Measurements from ENCODE around the gene ANO3.

ANO3 gene

DNA sequence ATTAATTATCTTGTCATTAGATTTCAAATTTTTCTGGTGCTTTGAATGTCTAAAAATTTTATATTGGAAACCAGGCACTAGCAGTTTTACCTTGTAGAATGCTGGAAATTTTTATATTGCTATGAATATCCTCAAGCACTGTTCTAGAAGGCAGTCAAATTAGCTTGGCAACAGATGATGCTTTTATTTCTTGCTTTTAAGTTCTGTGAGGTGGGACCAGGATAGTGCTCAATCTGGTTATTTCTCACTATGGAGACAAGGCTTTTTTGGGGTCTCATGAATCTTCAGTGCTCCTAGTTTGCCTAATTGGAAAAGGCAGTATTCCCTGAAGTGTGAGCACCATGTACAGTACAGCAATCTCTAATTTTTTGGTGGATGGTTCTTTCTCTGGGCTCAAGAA, 27.1 kb downstream of the ANO3 start:
- no peaks in the 10 kb centered on the region for H3K4me1 ChIP-seq (ENCODE audit: insufficient read depth, low read length, poor library complexity, severe bottlenecking)
- no peaks in the 10 kb centered on the region for H3K36me3 ChIP-seq (ENCODE audit: insufficient read depth, low read length)
- no peak overlapping the region for H2AFZ ChIP-seq (ENCODE audit: low read length)
- H3K79me2 ChIP-seq (ENCODE audit: insufficient read depth, low read length) = no peaks in the 10 kb centered on the region
- no peaks in the 10 kb centered on the region for H3K9me3 ChIP-seq (ENCODE audit: insufficient read depth, low read depth, low read length)
- H3F3A ChIP-seq (ENCODE audit: low read depth) = no peaks in the 10 kb centered on the region
- no peak overlapping the region for H3K9ac ChIP-seq (ENCODE audit: low read depth, low read length, poor library complexity, severe bottlenecking)
- no peak overlapping the region for H3K4me3 ChIP-seq (ENCODE audit: low read length, poor library complexity, severe bottlenecking)
- no peaks in the 10 kb centered on the region for H4K20me1 ChIP-seq (ENCODE audit: insufficient read depth, low read length, poor library complexity, severe bottlenecking)
- no peak for TF ChIP-seq CTCF (conservative IDR thresholded peaks at IDR 0.05; ENCODE audit: low read length)
- TF ChIP-seq EZH2phosphoT487 (IDR thresholded peaks at IDR 0.05; ENCODE audit: borderline replicate concordance) = no peak
- no peaks in the 10 kb centered on the region for H3K9me2 ChIP-seq (replicated peaks; ENCODE audit: low read depth, low read length)
- H3K4me2 ChIP-seq (ENCODE audit: low read depth, low read length, poor library complexity, severe bottlenecking) = no peak overlapping the region
- H3K27me3 ChIP-seq (ENCODE audit: insufficient read depth, low read length, poor library complexity, severe bottlenecking) = no peaks in the 10 kb centered on the region

DNA sequence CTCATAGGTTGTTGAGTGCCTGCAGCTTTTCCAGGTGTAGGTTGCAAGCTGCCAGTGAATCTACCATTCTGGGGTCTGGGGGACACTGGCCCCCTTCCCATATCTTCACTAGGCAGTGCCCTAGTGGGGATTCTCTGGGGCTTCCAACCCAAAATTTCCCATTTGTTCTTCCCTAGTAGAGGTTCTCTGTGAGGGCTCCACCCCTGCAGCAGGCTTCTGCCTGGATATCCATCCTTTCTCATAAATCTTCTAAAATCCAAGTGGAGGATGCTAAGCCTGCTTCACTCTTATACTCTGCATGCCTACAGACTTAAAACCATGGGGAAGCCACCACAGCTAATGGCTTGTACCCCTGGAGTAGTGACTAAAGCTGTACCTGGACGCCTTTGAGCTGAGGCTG, 33.4 kb downstream of the ANO3 start:
- H3K36me3 ChIP-seq (ENCODE audit: insufficient read depth, low read length) = no peaks in the 10 kb centered on the region
- H4K20me1 ChIP-seq (ENCODE audit: insufficient read depth, low read length, poor library complexity, severe bottlenecking) = no peaks in the 10 kb centered on the region
- H2AFZ ChIP-seq (ENCODE audit: low read length) = no peak overlapping the region
- no peaks in the 10 kb centered on the region for H3K4me1 ChIP-seq (ENCODE audit: insufficient read depth, low read length, poor library complexity, severe bottlenecking)
- H3K79me2 ChIP-seq (ENCODE audit: insufficient read depth, low read length) = no peaks in the 10 kb centered on the region
- TF ChIP-seq EZH2phosphoT487 (IDR thresholded peaks at IDR 0.05; ENCODE audit: borderline replicate concordance) (no peak), CTCF (conservative IDR thresholded peaks at IDR 0.05; ENCODE audit: low read length) (no peak)
- H3K9me3 ChIP-seq (ENCODE audit: insufficient read depth, low read depth, low read length) = 0 out of 2 replicates have a peak, but pooled peaks cover 5% of the 10 kb centered on the region
- no peak overlapping the region for H3K9ac ChIP-seq (ENCODE audit: low read depth, low read length, poor library complexity, severe bottlenecking)
- no peaks in the 10 kb centered on the region for H3K9me2 ChIP-seq (replicated peaks; ENCODE audit: low read depth, low read length)
- H3F3A ChIP-seq (ENCODE audit: low read depth) = no peaks in the 10 kb centered on the region
- H3K4me3 ChIP-seq (ENCODE audit: low read length, poor library complexity, severe bottlenecking) = no peak overlapping the region
- no peaks in the 10 kb centered on the region for H3K27me3 ChIP-seq (ENCODE audit: insufficient read depth, low read length, poor library complexity, severe bottlenecking)
- no peak overlapping the region for H3K4me2 ChIP-seq (ENCODE audit: low read depth, low read length, poor library complexity, severe bottlenecking)

GRCh38 chr11:26377619-26378018, 45.7 kb downstream of the ANO3 start:
- H3F3A ChIP-seq (ENCODE audit: low read depth) = no peaks in the 10 kb centered on the region
- H3K9me3 ChIP-seq (ENCODE audit: insufficient read depth, low read depth, low read length) = no peaks in the 10 kb centered on the region
- no peak overlapping the region for H2AFZ ChIP-seq (ENCODE audit: low read length)
- H3K36me3 ChIP-seq (ENCODE audit: insufficient read depth, low read length) = no peaks in the 10 kb centered on the region
- no peaks in the 10 kb centered on the region for H3K27me3 ChIP-seq (ENCODE audit: insufficient read depth, low read length, poor library complexity, severe bottlenecking)
- H3K4me2 ChIP-seq (ENCODE audit: low read depth, low read length, poor library complexity, severe bottlenecking) = no peak overlapping the region
- TF ChIP-seq EZH2phosphoT487 (IDR thresholded peaks at IDR 0.05; ENCODE audit: borderline replicate concordance) (no peak), CTCF (conservative IDR thresholded peaks at IDR 0.05; ENCODE audit: low read length) (no peak)
- no peaks in the 10 kb centered on the region for H3K4me1 ChIP-seq (ENCODE audit: insufficient read depth, low read length, poor library complexity, severe bottlenecking)
- H3K9me2 ChIP-seq (replicated peaks; ENCODE audit: low read depth, low read length) = no peaks in the 10 kb centered on the region
- H3K79me2 ChIP-seq (ENCODE audit: insufficient read depth, low read length) = no peaks in the 10 kb centered on the region
- no peak overlapping the region for H3K9ac ChIP-seq (ENCODE audit: low read depth, low read length, poor library complexity, severe bottlenecking)
- H3K4me3 ChIP-seq (ENCODE audit: low read length, poor library complexity, severe bottlenecking) = no peak overlapping the region
- no peaks in the 10 kb centered on the region for H4K20me1 ChIP-seq (ENCODE audit: insufficient read depth, low read length, poor library complexity, severe bottlenecking)
